Measurements from ENCODE around the gene GPR179.

GRCh38 chr17:38317081-38317480 is 26.7 kb downstream of the GPR179 start:
- TF ChIP-seq CTCF (IDR thresholded peaks at IDR 0.05 in 8 of 11, conservative IDR thresholded peaks at IDR 0.05 in 3 of 11) (no peak), POLR2A (IDR thresholded peaks at IDR 0.05) (no peak)
